A673 (cell line): ENCODE data around the gene MTMR2. TPM values are rescaled to one million over a fixed set of nuclear protein-coding genes. Genes with fewer than 3 reads are reported as not detected.

Source experiments
- BruUV-seq: library from RNA; stranded (reverse); fragments of 400-500 nt; replicated peaks from 2 replicates; lab custom pipeline; 2021; lab: Mats Ljungman, UMichigan
- CTCF ChIA-PET: fragments of 300-600 bp; sonication (Branson Sonifier 250); formaldehyde crosslinking; loops from one replicate; lab custom pipeline; 2022; ENCODE audit warnings: antibody characterized with exemption; lab: Charles Lee
- POLR2A ChIA-PET: fragments of 300-600 bp; sonication (Branson Sonifier 250); formaldehyde crosslinking; loops from one replicate; lab custom pipeline; 2022; ENCODE audit warnings: antibody characterized with exemption; ENCODE audit not compliant: low non-redundant PET; lab: Charles Lee
- DNase-seq: peaks from one replicate; pipeline ENCODE4 v3.0.0-alpha.2; 2015; ENCODE audit warnings: low spot score
- H3K27ac ChIP-seq: fragments of 200-600 bp; sonication (generic); 2 replicates; pipeline ENCODE4 v1.5.1; 2016; ENCODE audit warnings: mixed run types, low read depth, mild to moderate bottlenecking, mixed read lengths, antibody characterized with exemption, low read length; ENCODE audit not compliant: poor library complexity, severe bottlenecking
- H3K27me3 ChIP-seq: fragments of 200-600 bp; sonication (generic); replicated peaks from 2 replicates; pipeline ENCODE4 v1.6.1; 2017; ENCODE audit warnings: mixed run types, low read depth, mild to moderate bottlenecking, mixed read lengths, antibody characterized with exemption, low read length; ENCODE audit not compliant: insufficient read depth, poor library complexity
- H3K36me3 ChIP-seq: fragments of 200-600 bp; sonication (generic); 2 replicates; pipeline ENCODE4 v1.6.1; 2016; ENCODE audit warnings: mixed run types, mild to moderate bottlenecking, mixed read lengths, antibody characterized with exemption, low read length; ENCODE audit not compliant: insufficient read depth, poor library complexity, severe bottlenecking
- H3K4me1 ChIP-seq: fragments of 200-600 bp; sonication (generic); 2 replicates; pipeline ENCODE4 v1.6.1; 2017; ENCODE audit warnings: mixed run types, mild to moderate bottlenecking, mixed read lengths, antibody characterized with exemption, low read length; ENCODE audit not compliant: insufficient read depth, poor library complexity, severe bottlenecking
- H3K4me3 ChIP-seq: fragments of 200-600 bp; sonication (generic); 2 replicates; pipeline ENCODE4 v1.5.1; 2016; ENCODE audit warnings: low read depth, mixed run types, mild to moderate bottlenecking, mixed read lengths, low read length; ENCODE audit not compliant: poor library complexity, severe bottlenecking
- H3K9me3 ChIP-seq: fragments of 200-600 bp; sonication (generic); 2 replicates; pipeline ENCODE4 v1.6.1; 2016; ENCODE audit warnings: mixed run types, low read depth, mild to moderate bottlenecking, mixed read lengths, antibody characterized with exemption, low read length; ENCODE audit not compliant: poor library complexity, severe bottlenecking
- CTCF ChIP-seq: fragments of 300-800, 200-600 bp; sonication (generic); conservative IDR thresholded peaks from 2 replicates; pipeline ENCODE4 v1.5.1; 2017; ENCODE audit warnings: low read depth, mild to moderate bottlenecking, antibody characterized with exemption, low read length, moderate library complexity, mixed read lengths
- EZH2 ChIP-seq: fragments of 200-600 bp; sonication (generic); IDR thresholded peaks from 2 replicates; pipeline ENCODE4 v1.6.1; 2017; ENCODE audit warnings: borderline replicate concordance, low read depth, mild to moderate bottlenecking, mixed read lengths, antibody characterized with exemption, low read length; ENCODE audit not compliant: poor library complexity, severe bottlenecking
- intact Hi-C: fragments of 100-400 bp; cut with micrococcal nuclease; formaldehyde crosslinking; loops from one replicate; pipeline ENCODE4 v1.10.0; 2022; ENCODE audit not compliant: unreplicated experiment
- total RNA-seq: library from RNA; stranded (reverse); gene quantifications from 2 replicates; pipeline ENCODE4 v1.2.3, GENCODE V29; 2021

MTMR2 gene
- total RNA-seq, 1 experiment from 2014 or later, result 58.6 TPM

GRCh38 chr11:95788921-95789505 lies 134.9 kb downstream of the MTMR2 start:
- H3K9me3 ChIP-seq, result no peaks in the 10 kb centered on the region
- ChIA-PET CTCF (interaction anchor here (0.7 kb wide), 1 partner anchor 605 kb away, joined by 4 read pairs; no protein-coding TSS in a partner anchor), POLR2A (interaction anchor here (0.5 kb wide), 2 partner anchors 39 to 720 kb away, joined by 3 read pairs; no protein-coding TSS in a partner anchor)
- H3K27me3 ChIP-seq, result no peaks in the 10 kb centered on the region
- DNase-seq, result peak; percentile 75
- peaks cover 33% of the 10 kb centered on the region for H3K36me3 ChIP-seq
- H3K4me3 ChIP-seq, result peak overlapping the region; percentile 91
- peak overlapping the region; percentile 97 for H3K27ac ChIP-seq
- H3K4me1 ChIP-seq, result peaks cover 33% of the 10 kb centered on the region
- TF ChIP-seq CTCF (peak; percentile 48), EZH2 (no peak)
- intact Hi-C loops, result loop anchor here (2.0 kb wide), 1 partner anchor 604 kb away; no protein-coding TSS in a partner anchor
- BruUV-seq, result no TSS peak

Other genes with a start within 250 kb of the MTMR2 start
- gene FAM76B, start 134.3 kb downstream of the MTMR2 start, total RNA-seq, result 32.6 and 34.2 TPM in 2 replicates
- 72.3 and 79.8 TPM in 2 replicates for gene CEP57, start 133.6 kb downstream of the MTMR2 start, total RNA-seq